ENCODE results near the gene MDM4. TPM values are rescaled to one million over a fixed set of nuclear protein-coding genes. Genes with fewer than 3 reads are reported as not detected.

MDM4 gene
- total RNA-seq, 1 donor from 2014 or later, result 127 TPM

DNA sequence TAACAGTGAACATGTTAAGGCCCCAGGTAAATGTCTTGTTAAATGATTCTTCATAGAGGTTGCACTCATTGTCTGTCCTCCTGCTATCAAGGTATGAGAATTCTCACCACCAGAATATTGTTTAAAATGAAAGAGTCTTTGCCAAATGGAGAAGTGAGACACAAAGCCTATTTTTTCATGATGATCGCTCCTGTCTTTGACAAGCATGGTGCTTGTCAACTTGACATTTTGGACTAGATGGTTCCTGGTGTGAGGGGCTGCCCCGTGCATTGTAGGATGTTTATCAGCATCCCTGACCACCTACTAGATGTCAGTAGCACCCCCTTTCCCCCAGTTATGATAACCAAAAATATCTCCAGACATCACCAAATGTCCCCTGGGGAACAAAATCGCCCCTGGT is 65.6 kb downstream of the MDM4 start:
- H3K9me3 Mint-ChIP-seq (ENCODE audit: low read depth), result no peaks in the 10 kb centered on the region
- TF ChIP-seq, protein P1, sequence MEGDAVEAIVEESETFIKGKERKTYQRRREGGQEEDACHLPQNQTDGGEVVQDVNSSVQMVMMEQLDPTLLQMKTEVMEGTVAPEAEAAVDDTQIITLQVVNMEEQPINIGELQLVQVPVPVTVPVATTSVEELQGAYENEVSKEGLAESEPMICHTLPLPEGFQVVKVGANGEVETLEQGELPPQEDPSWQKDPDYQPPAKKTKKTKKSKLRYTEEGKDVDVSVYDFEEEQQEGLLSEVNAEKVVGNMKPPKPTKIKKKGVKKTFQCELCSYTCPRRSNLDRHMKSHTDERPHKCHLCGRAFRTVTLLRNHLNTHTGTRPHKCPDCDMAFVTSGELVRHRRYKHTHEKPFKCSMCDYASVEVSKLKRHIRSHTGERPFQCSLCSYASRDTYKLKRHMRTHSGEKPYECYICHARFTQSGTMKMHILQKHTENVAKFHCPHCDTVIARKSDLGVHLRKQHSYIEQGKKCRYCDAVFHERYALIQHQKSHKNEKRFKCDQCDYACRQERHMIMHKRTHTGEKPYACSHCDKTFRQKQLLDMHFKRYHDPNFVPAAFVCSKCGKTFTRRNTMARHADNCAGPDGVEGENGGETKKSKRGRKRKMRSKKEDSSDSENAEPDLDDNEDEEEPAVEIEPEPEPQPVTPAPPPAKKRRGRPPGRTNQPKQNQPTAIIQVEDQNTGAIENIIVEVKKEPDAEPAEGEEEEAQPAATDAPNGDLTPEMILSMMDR (IDR thresholded peaks at IDR 0.05; ENCODE audit: unreplicated experiment), result no peak
- H3K27me3 Mint-ChIP-seq, result peaks cover 10% of the 10 kb centered on the region
- peaks cover 5% of the 10 kb centered on the region for H3K4me1 Mint-ChIP-seq (ENCODE audit: low read depth)
- H3K36me3 Mint-ChIP-seq (ENCODE audit: insufficient read depth), result no peaks in the 10 kb centered on the region
- H3K4me3 Mint-ChIP-seq (ENCODE audit: low read depth), result no peak overlapping the region
- DNase-seq (ENCODE audit: low spot score, unreplicated experiment), result no peak
- H3K27ac Mint-ChIP-seq, result no peak overlapping the region

DNA sequence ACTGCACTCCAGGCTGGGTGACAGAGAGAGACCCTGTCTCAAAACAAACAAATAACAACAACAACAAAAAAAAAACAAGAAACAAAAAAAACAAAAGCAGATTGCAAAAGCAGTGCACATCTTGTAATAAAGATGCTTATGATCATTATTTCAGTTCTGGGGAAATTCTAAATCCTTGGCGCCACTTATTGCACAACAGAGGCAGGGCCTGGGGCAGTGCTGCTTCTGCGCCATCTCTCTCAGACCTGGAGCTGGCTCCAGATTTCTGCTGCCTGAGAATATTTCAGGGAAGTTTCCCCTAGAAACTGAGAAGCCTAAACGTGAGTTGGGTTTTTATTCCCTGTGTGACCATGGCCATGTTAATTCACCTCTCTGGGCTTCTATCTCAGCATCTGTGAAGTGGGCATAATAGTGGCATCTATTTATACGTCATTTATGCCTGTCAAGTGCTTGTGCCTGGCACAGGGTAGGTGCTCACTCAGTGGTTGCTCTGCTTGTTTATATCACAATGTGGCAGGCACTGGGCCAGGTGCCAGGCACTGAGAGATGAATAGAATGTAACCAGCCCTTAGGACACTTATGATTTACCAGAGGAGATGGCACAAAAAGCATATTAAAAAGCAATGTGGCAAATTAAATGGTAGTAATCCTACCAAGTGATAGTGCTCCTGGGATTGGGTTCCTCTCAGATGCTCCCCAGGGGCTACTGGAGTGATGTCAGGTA is 67.9 kb downstream of the MDM4 start:
- DNase-seq (ENCODE audit: low spot score, unreplicated experiment), result no peak
- Mint-ChIP-seq H3K27ac (no peak overlapping the region), H3K4me1 (ENCODE audit: low read depth) (no peaks in the 10 kb centered on the region), H3K27me3 (peaks cover 6% of the 10 kb centered on the region), H3K9me3 (ENCODE audit: low read depth) (no peaks in the 10 kb centered on the region), H3K36me3 (ENCODE audit: insufficient read depth) (no peaks in the 10 kb centered on the region), H3K4me3 (ENCODE audit: low read depth) (no peak overlapping the region)
- TF ChIP-seq, protein P1 (IDR thresholded peaks at IDR 0.05; ENCODE audit: unreplicated experiment), result no peak

DNA sequence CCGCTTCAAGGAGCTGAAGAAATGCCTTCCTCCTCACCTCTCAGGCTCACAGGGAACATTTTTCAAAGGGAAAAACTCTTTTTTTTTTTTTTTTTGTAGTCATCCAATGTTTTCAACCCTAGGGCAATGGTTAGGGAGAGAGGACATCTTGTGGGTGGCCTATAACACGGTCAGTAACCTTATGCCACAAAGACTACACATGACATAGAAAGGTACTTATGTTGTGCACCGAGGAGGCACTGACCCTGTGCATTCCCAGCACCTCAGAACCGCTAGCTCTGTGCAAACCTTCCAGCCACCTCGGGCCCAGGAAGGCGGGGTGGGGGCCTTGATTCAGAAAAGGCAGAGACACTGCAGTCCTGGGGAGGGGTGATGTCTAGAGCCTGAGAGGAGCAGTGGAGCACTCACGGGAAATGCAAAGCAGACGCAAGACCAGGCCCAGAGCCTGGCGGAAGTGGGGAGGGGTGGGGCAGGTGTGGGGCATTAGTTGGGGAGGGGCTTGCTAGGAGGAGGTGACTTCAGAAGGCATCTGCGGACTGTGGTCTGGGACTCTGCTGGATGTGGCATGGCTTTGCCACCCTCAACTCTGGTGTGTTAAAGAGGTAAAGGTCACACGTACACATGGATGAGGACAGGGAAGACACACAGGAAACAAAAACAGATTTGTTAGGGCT is 68.6 kb downstream of the MDM4 start:
- Mint-ChIP-seq H3K27me3 (peaks cover 4% of the 10 kb centered on the region), H3K36me3 (ENCODE audit: insufficient read depth) (no peaks in the 10 kb centered on the region), H3K4me1 (ENCODE audit: low read depth) (no peaks in the 10 kb centered on the region), H3K4me3 (ENCODE audit: low read depth) (no peak overlapping the region), H3K9me3 (ENCODE audit: low read depth) (no peaks in the 10 kb centered on the region), H3K27ac (no peak overlapping the region)
- TF ChIP-seq, protein P1 (IDR thresholded peaks at IDR 0.05; ENCODE audit: unreplicated experiment), result no peak
- no peak for DNase-seq (ENCODE audit: low spot score, unreplicated experiment)

DNA sequence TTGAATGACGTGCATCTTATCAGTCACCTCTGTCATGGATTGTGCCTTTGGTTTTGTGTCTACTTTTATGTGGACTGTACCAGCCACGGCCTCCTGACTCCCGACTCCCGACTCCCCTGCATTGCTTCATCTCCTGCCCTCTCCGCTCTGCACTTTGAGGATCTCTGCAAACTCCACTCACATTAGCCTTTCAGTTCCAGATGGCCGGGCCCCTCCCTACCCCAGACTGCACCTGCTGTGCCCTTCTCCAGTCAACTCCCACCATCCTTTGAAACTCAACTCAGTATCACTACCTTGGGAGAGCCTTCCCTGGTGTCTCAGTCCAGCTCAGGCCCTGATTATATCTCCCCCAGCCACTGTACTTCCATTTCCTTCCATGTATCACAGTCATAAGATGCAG is 71.4 kb downstream of the MDM4 start:
- no peaks in the 10 kb centered on the region for H3K9me3 Mint-ChIP-seq (ENCODE audit: low read depth)
- TF ChIP-seq, protein P1 (IDR thresholded peaks at IDR 0.05; ENCODE audit: unreplicated experiment), result no peak
- no peaks in the 10 kb centered on the region for H3K36me3 Mint-ChIP-seq (ENCODE audit: insufficient read depth)
- no peak overlapping the region for H3K4me3 Mint-ChIP-seq (ENCODE audit: low read depth)
- no peaks in the 10 kb centered on the region for H3K4me1 Mint-ChIP-seq (ENCODE audit: low read depth)
- H3K27me3 Mint-ChIP-seq, result peaks cover 3% of the 10 kb centered on the region
- no peak for DNase-seq (ENCODE audit: low spot score, unreplicated experiment)
- no peak overlapping the region for H3K27ac Mint-ChIP-seq

DNA sequence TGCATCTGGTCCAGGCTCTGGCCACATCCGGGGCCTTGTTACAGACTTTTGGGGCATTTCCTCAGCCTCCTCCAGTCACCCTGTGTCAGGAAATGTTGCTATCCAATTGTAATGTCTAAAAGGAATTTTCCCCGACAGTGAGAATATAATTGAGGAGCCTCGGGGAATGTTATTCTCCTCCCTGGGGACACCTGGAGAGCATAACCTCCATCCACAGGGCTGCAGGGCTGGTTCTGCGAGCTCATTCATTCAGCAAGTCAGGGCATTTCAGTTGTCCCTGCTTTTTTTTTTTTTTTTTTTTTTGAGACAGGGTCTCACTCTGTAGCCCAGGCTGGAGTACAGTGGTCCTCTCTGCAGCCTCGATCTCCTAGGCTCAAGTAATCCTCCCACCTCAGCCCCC is 72.6 kb downstream of the MDM4 start:
- peaks cover 5% of the 10 kb centered on the region for H3K27me3 Mint-ChIP-seq
- TF ChIP-seq, protein P1 (IDR thresholded peaks at IDR 0.05; ENCODE audit: unreplicated experiment), result no peak
- H3K9me3 Mint-ChIP-seq (ENCODE audit: low read depth), result no peaks in the 10 kb centered on the region
- H3K4me3 Mint-ChIP-seq (ENCODE audit: low read depth), result no peak overlapping the region
- no peak for DNase-seq (ENCODE audit: low spot score, unreplicated experiment)
- no peaks in the 10 kb centered on the region for H3K4me1 Mint-ChIP-seq (ENCODE audit: low read depth)
- no peaks in the 10 kb centered on the region for H3K36me3 Mint-ChIP-seq (ENCODE audit: insufficient read depth)
- no peak overlapping the region for H3K27ac Mint-ChIP-seq

Measured in progenitor cell of endocrine pancreas (in vitro differentiated cells).